ENCODE data around the gene RNF14.

RNF14 gene

DNA sequence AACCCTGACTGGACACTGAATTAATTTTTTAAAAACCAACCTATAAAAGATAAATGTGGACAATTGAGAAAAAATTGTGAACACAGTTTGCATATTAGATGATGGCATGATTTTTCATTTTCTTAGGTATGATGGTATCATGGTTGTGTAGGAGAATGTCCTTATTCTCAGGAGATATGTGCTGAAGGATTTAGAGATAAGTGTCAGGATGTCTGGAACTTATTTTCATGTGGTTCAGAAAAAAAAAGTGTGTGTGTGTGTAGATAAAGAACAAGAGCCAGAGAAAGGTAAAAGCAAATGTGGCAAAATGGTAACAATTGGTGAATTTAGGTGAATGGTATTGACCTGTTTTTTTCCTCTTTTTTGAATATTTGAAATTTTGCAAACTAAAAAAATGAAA is 39.9 kb downstream of the RNF14 start:
- POLR2A ChIA-PET = no interaction called here

DNA sequence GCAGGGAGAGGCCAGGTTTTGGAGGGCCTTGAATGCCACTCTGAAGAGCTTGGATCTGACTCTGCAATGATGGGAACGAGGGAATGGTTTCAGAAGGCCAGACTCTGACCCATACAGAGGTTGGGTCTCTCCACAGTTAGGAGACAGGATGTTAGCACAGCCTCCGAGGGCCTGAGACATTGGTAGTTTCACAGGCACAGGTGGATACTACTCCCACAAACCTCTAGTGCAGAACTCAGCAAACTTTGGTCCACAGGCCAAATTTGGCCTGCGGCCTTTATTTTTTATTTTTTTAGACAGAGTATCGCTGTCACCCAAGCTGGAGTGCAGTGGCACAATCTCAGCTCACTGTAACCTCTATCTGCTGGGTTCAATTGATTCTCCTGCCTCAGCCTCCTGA is 41.0 kb downstream of the RNF14 start:
- Histone ChIP-seq H3K27ac (ENCODE audit: extremely low read depth, low read depth, low read length) (no peak overlapping the region), H3K36me3 (ENCODE audit: control insufficient read depth in 2 of 2, insufficient read depth in 1 of 2, low read length in 2 of 2) (peaks cover 0 to 46% of the 10 kb centered on the region in 2 experiments; a peak in 1 of 3 replicates), H3K4me3 (ENCODE audit: low read depth, low read length) (no peak overlapping the region), H3K4me1 (ENCODE audit: control insufficient read depth, insufficient read depth, low read length) (no peaks in the 10 kb centered on the region), H3K9me3 (ENCODE audit: control insufficient read depth, insufficient read depth, low read depth, low read length) (no peaks in the 10 kb centered on the region)
- POLR2A ChIA-PET = no interaction called here
- no peak for TF ChIP-seq ZNF175 (tag by site-specific recombination; IDR thresholded peaks at IDR 0.05)
- CTCF ChIA-PET = interaction anchor here (0.5 to 4.0 kb wide), 5 partner anchors 73 to 310 kb away, joined by 3 to 23 read pairs (median 5); no protein-coding TSS in a partner anchor

More for the DNA sequence above, 39.9 kb downstream of the RNF14 start:
- H3K4me1 ChIP-seq (ENCODE audit: control insufficient read depth, insufficient read depth, low read length) = no peaks in the 10 kb centered on the region
- H3K27ac ChIP-seq (ENCODE audit: extremely low read depth, low read depth, low read length) = no peak overlapping the region
- peaks cover 0 to 57% of the 10 kb centered on the region in 2 experiments; a peak in 1 of 3 replicates for H3K36me3 ChIP-seq (ENCODE audit: control insufficient read depth in 2 of 2, insufficient read depth in 1 of 2, low read length in 2 of 2)
- TF ChIP-seq, protein P1, sequence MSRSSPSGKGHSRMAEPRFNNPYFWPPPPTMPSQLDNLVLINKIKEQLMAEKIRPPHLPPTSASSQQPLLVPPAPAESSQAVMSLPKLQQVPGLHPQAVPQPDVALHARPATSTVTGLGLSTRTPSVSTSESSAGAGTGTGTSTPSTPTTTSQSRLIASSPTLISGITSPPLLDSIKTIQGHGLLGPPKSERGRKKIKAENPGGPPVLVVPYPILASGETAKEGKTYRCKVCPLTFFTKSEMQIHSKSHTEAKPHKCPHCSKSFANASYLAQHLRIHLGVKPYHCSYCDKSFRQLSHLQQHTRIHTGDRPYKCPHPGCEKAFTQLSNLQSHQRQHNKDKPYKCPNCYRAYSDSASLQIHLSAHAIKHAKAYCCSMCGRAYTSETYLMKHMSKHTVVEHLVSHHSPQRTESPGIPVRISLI (tag by site-specific recombination; IDR thresholded peaks at IDR 0.05) = peak; percentile 14; the same call in 1 of the 2 replicates
- TF ChIP-seq ZNF223 (tag by site-specific recombination; IDR thresholded peaks at IDR 0.05) = no peak
- H3K4me3 ChIP-seq (ENCODE audit: low read depth, low read length) = no peak overlapping the region
- no peaks in the 10 kb centered on the region for H3K9me3 ChIP-seq (ENCODE audit: control insufficient read depth, insufficient read depth, low read depth, low read length)
- CTCF ChIA-PET = interaction anchor here (4.0 kb wide), 1 partner anchor 134 kb away, joined by 23 read pairs; no protein-coding TSS in a partner anchor

DNA sequence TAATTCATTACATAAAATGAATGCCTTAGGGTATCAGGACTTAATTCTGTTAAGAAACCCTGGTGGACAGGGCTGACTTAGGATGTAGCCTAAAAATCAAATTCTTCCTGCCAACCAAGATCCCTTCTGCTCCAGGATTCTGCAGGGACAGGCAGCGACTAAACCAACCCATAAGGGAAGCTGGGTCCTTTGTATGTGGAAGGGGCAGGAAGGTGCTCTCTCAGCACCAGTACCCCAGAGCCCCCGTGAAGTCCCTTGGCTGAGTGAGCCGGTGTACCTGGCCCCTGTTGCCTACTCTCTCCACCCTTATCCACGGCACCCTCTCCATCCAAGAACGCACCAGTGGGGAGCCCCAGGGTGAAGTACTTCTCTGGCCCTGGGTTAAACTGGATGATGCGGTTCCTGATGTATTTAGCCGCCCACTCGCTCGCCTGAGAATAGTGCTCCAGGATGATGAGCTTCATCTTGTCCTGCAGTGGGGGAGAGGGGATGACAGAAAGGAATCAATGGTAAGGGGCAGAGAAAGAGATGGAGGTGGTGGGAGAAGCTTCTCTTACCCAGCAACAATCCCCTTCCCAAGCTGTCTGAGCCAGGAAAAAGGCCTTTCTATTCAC is 42.8 kb downstream of the RNF14 start:
- peak; percentile 87 for TF ChIP-seq ZNF335 (tag by site-specific recombination; conservative IDR thresholded peaks at IDR 0.05)
- TF ChIP-seq, protein P2, sequence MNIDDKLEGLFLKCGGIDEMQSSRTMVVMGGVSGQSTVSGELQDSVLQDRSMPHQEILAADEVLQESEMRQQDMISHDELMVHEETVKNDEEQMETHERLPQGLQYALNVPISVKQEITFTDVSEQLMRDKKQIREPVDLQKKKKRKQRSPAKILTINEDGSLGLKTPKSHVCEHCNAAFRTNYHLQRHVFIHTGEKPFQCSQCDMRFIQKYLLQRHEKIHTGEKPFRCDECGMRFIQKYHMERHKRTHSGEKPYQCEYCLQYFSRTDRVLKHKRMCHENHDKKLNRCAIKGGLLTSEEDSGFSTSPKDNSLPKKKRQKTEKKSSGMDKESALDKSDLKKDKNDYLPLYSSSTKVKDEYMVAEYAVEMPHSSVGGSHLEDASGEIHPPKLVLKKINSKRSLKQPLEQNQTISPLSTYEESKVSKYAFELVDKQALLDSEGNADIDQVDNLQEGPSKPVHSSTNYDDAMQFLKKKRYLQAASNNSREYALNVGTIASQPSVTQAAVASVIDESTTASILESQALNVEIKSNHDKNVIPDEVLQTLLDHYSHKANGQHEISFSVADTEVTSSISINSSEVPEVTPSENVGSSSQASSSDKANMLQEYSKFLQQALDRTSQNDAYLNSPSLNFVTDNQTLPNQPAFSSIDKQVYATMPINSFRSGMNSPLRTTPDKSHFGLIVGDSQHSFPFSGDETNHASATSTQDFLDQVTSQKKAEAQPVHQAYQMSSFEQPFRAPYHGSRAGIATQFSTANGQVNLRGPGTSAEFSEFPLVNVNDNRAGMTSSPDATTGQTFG (tag by site-specific recombination; IDR thresholded peaks at IDR 0.05; ENCODE audit: borderline replicate concordance) = no peak
- TF ChIP-seq ZNF138 (tag by site-specific recombination; IDR thresholded peaks at IDR 0.05; ENCODE audit: borderline replicate concordance) = no peak
- peak; percentile 38; the same call in 1 of the 2 replicates for TF ChIP-seq EGR2 (tag by site-specific recombination; IDR thresholded peaks at IDR 0.05; ENCODE audit: low read depth)
- peak; percentile 57 for TF ChIP-seq ZFHX2 (tag by site-specific recombination; conservative IDR thresholded peaks at IDR 0.05)

DNA sequence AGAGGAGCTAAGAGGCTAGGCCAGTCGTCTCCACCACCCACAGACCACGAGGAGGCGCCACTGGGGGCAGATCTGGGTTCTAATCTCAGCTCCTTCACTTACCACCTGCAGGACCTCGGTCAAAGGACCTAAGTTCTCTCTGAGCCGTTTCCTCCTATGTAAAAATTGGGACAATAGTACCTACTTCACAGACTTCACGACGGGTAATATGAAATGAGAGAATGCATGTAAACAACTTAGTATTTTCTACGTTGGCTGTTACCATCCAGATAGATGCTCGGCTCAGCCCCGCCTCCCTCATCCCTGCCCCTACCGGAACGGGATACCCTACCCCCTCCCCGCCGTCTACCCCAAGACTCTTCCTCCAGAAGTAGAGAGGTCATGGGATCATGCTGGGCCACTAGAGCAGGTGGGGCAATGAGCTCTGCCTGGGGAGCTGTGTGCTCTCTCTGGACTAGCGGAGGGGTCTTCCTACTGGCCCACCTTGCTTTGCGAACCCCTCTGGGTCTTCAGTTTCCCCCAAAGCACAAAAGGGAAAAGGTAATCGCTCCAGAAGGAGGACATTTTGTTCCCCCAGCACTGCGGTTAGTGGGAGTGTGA is 43.4 kb downstream of the RNF14 start:
- H3K4me1 ChIP-seq (ENCODE audit: control insufficient read depth, insufficient read depth, low read length) = no peaks in the 10 kb centered on the region
- peak overlapping the region; percentile 62 for H3K4me3 ChIP-seq (ENCODE audit: low read depth, low read length)
- CTCF ChIA-PET = interaction anchor here (0.6 to 5.8 kb wide), 24 partner anchors 11 to 690 kb away, joined by 3 to 43 read pairs (median 4); no protein-coding TSS in a partner anchor
- TF ChIP-seq ZNF335 (tag by site-specific recombination; conservative IDR thresholded peaks at IDR 0.05) (peak; percentile 29; the same call in 1 of the 2 replicates), ZBTB17 (tag by site-specific recombination; IDR thresholded peaks at IDR 0.05) (peak; percentile 26; the same call in 1 of the 2 replicates), EGR2 (tag by site-specific recombination; IDR thresholded peaks at IDR 0.05; ENCODE audit: low read depth) (0 out of 2 replicates have a peak, but pooled peaks have one; percentile 1), ZFHX2 (tag by site-specific recombination; conservative IDR thresholded peaks at IDR 0.05) (0 out of 2 replicates have a peak, but pooled peaks have one; percentile 22), ZNF660 (tag by site-specific recombination; IDR thresholded peaks at IDR 0.05) (0 out of 2 replicates have a peak, but pooled peaks have one; percentile 21), GLIS2 (tag by site-specific recombination; IDR thresholded peaks at IDR 0.05) (peak; percentile 14; the same call in 1 of the 2 replicates), GFI1B (tag by site-specific recombination; IDR thresholded peaks at IDR 0.05) (0 out of 2 replicates have a peak, but pooled peaks have one; percentile 25), ZNF707 (tag by site-specific recombination; IDR thresholded peaks at IDR 0.05) (no peak), ZNF132 (tag by site-specific recombination; IDR thresholded peaks at IDR 0.05; ENCODE audit: borderline replicate concordance) (no peak), ZNF341 (tag by site-specific recombination; IDR thresholded peaks at IDR 0.05; ENCODE audit: low read depth) (peak; percentile 25; the same call in 1 of the 2 replicates), ZIC2 (tag by site-specific recombination; IDR thresholded peaks at IDR 0.05) (peak; percentile 54; the same call in 1 of the 2 replicates)
- POLR2A ChIA-PET = interaction anchor here (0.6 to 2.6 kb wide), 6 partner anchors 13 to 98 kb away, joined by 3 to 11 read pairs (median 4); partner anchors contain the start of gene DELE1
- H3K36me3 ChIP-seq (ENCODE audit: control insufficient read depth in 2 of 2, insufficient read depth in 1 of 2, low read length in 2 of 2) = peaks cover 0 to 30% of the 10 kb centered on the region in 2 experiments; a peak in 1 of 3 replicates
- peak overlapping the region; percentile 49; the same call in 1 of the 2 replicates for H3K27ac ChIP-seq (ENCODE audit: extremely low read depth, low read depth, low read length)
- no peaks in the 10 kb centered on the region for H3K9me3 ChIP-seq (ENCODE audit: control insufficient read depth, insufficient read depth, low read depth, low read length)

More for the DNA sequence above, 42.8 kb downstream of the RNF14 start:
- ChIA-PET POLR2A (interaction anchor here (0.6 to 2.6 kb wide), 5 partner anchors 10 to 98 kb away, joined by 3 to 11 read pairs (median 5); partner anchors contain the start of gene DELE1), CTCF (interaction anchor here (0.6 to 5.8 kb wide), 18 partner anchors 11 to 687 kb away, joined by 3 to 43 read pairs (median 4); no protein-coding TSS in a partner anchor)
- Histone ChIP-seq H3K36me3 (ENCODE audit: control insufficient read depth in 2 of 2, insufficient read depth in 1 of 2, low read length in 2 of 2) (peaks cover 0 to 30% of the 10 kb centered on the region in 2 experiments; a peak in 1 of 3 replicates), H3K27ac (ENCODE audit: extremely low read depth, low read depth, low read length) (no peak overlapping the region), H3K9me3 (ENCODE audit: control insufficient read depth, insufficient read depth, low read depth, low read length) (no peaks in the 10 kb centered on the region), H3K4me3 (ENCODE audit: low read depth, low read length) (no peak overlapping the region), H3K4me1 (ENCODE audit: control insufficient read depth, insufficient read depth, low read length) (no peaks in the 10 kb centered on the region)

Data from HEK293 (cell line).